Endodermal cell (in vitro differentiated cells): ENCODE data around the gene UBTF. TPM values are rescaled to one million over a fixed set of nuclear protein-coding genes. Genes with fewer than 3 reads are reported as not detected.

Experiments used
- DNase-seq: peaks from one replicate; pipeline ENCODE4 v3.0.0-alpha.2; 2017
- H3K27ac ChIP-seq: 2 replicates; pipeline ENCODE4 v1.5.1; 2013; ENCODE audit warnings: mild to moderate bottlenecking, low read depth, low read length, moderate library complexity
- H3K27me3 ChIP-seq: 2 replicates; pipeline ENCODE4 v1.6.1; 2013; ENCODE audit warnings: mild to moderate bottlenecking, low read length, moderate library complexity; ENCODE audit not compliant: insufficient read depth, control insufficient read depth, poor library complexity, severe bottlenecking
- H3K36me3 ChIP-seq: 2 replicates; pipeline ENCODE4 v1.7.0; 2013; ENCODE audit warnings: mild to moderate bottlenecking, low read length, moderate library complexity; ENCODE audit not compliant: control insufficient read depth, insufficient read depth
- H3K4me1 ChIP-seq: one replicate; pipeline ENCODE4 v1.7.0; 2013; ENCODE audit warnings: low read length; ENCODE audit not compliant: control insufficient read depth, insufficient read depth
- H3K4me3 ChIP-seq: 2 replicates; pipeline ENCODE4 v1.5.1; 2013; ENCODE audit warnings: mild to moderate bottlenecking, low read length, moderate library complexity
- H3K9ac ChIP-seq: 2 replicates; pipeline ENCODE4 v1.6.1; 2013; ENCODE audit warnings: mild to moderate bottlenecking, low read length, moderate library complexity; ENCODE audit not compliant: poor library complexity, severe bottlenecking; ENCODE audit errors: extremely low read depth
- H3K9me3 ChIP-seq: 2 replicates; pipeline ENCODE4 v1.6.1; 2013; ENCODE audit warnings: mild to moderate bottlenecking, low read length, moderate library complexity; ENCODE audit not compliant: control insufficient read depth
- H3K27ac Mint-ChIP-seq: 2 replicates; pipeline ENCODE4 v1.8.0; 2020; ENCODE audit warnings: mixed read lengths
- H3K27me3 Mint-ChIP-seq: 2 replicates; pipeline ENCODE4 v1.8.0; 2021; ENCODE audit warnings: mild to moderate bottlenecking, mixed read lengths; ENCODE audit not compliant: insufficient read depth
- H3K36me3 Mint-ChIP-seq: 2 replicates; pipeline ENCODE4 v1.8.0; 2020; ENCODE audit warnings: low read depth, mixed read lengths
- H3K4me1 Mint-ChIP-seq: 2 replicates; pipeline ENCODE4 v1.8.0; 2020; ENCODE audit warnings: mixed read lengths
- H3K4me3 Mint-ChIP-seq: 2 replicates; pipeline ENCODE4 v1.8.0; 2020; ENCODE audit warnings: mild to moderate bottlenecking, moderate library complexity, mixed read lengths
- H3K9me3 Mint-ChIP-seq: 2 replicates; pipeline ENCODE4 v1.8.0; 2020; ENCODE audit warnings: mild to moderate bottlenecking, mixed read lengths
- CTCF ChIP-seq: fragments of 200-600 bp; sonication (generic); conservative IDR thresholded peaks from 2 replicates; pipeline ENCODE4 v1.5.0; 2021; ENCODE audit warnings: antibody characterized with exemption, mild to moderate bottlenecking
- WGBS, 2 experiments: methylation state at CpG; one replicate each; pipeline versions ENCODE4 v1.1.5 to v1.1.7; 2013; ENCODE audit warnings: missing lambda C conversion rate in 2 of 2, mixed read lengths in 1 of 2; ENCODE audit not compliant: insufficient coverage in 1 of 2, insufficient read length in 1 of 2; 5-methylcytosine and 5-hydroxymethylcytosine counted together
- total RNA-seq, 2 donors: library from RNA; stranded (reverse); fragmentation: NEBNext Ultra II Directional in 1 of 2; extraction: Animal tissue kit (Norgen Biotek cat#: 25700) in 1 of 2; gene quantifications; 2 replicates in 1 of 2; 3 replicates in 1 of 2; pipeline ENCODE4 v1.2.1, GENCODE V29; 2021

The UBTF gene
- total RNA-seq, 2 donors from 2014 or later = 62.0 to 89.9 TPM

GRCh38 chr17:44197107-44197506, 22.4 kb downstream of the UBTF start:
- WGBS, 2 experiments = 94 to 98% methylated on average over 10 to 15 of the region's 15 CpGs
- no peak for TF ChIP-seq CTCF
- H3K9ac ChIP-seq = no peak overlapping the region
- no peak overlapping the region for H3K27ac Mint-ChIP-seq
- H3K36me3 Mint-ChIP-seq = peaks cover 45% of the 10 kb centered on the region
- no peaks in the 10 kb centered on the region for H3K9me3 ChIP-seq
- no peak overlapping the region for H3K27ac ChIP-seq
- no peaks in the 10 kb centered on the region for H3K9me3 Mint-ChIP-seq
- H3K4me1 ChIP-seq = peaks cover 19% of the 10 kb centered on the region
- peaks cover 28% of the 10 kb centered on the region for H3K4me1 Mint-ChIP-seq
- H3K4me3 Mint-ChIP-seq = peak overlapping the region; percentile 71
- peaks cover 54% of the 10 kb centered on the region for H3K36me3 ChIP-seq
- DNase-seq = no peak
- peak overlapping the region; percentile 90 for H3K4me3 ChIP-seq
- no peaks in the 10 kb centered on the region for H3K27me3 Mint-ChIP-seq
- no peaks in the 10 kb centered on the region for H3K27me3 ChIP-seq

- Mint-ChIP-seq H3K27ac (no peak overlapping the region), H3K4me3 (no peak overlapping the region), H3K36me3 (peaks cover 56% of the 10 kb centered on the region), H3K9me3 (no peaks in the 10 kb centered on the region), H3K27me3 (no peaks in the 10 kb centered on the region), H3K4me1 (peaks cover 24% of the 10 kb centered on the region)
- Histone ChIP-seq H3K36me3 (peaks cover 70% of the 10 kb centered on the region), H3K9me3 (no peaks in the 10 kb centered on the region), H3K9ac (no peak overlapping the region), H3K27ac (peak overlapping the region; percentile 30), H3K27me3 (no peaks in the 10 kb centered on the region), H3K4me3 (no peak overlapping the region), H3K4me1 (peaks cover 15% of the 10 kb centered on the region)
- TF ChIP-seq CTCF = no peak
- no peak for DNase-seq
- 91 to 96% methylated on average over 10 to 14 of the region's 14 CpGs for WGBS, 2 experiments
Measured at GRCh38 chr17:44193326-44194084, 26.0 kb downstream of the UBTF start.

- Mint-ChIP-seq H3K27ac (peak overlapping the region; percentile 66), H3K27me3 (no peaks in the 10 kb centered on the region), H3K9me3 (no peaks in the 10 kb centered on the region), H3K4me3 (no peak overlapping the region), H3K36me3 (peaks cover 53% of the 10 kb centered on the region), H3K4me1 (peaks cover 21% of the 10 kb centered on the region)
- 92 to 97% methylated on average over 2 to 4 of the region's 5 CpGs for WGBS, 2 experiments
- peaks cover 68% of the 10 kb centered on the region for H3K36me3 ChIP-seq
- TF ChIP-seq CTCF = no peak
- peaks cover 12% of the 10 kb centered on the region for H3K4me1 ChIP-seq
- no peaks in the 10 kb centered on the region for H3K27me3 ChIP-seq
- H3K4me3 ChIP-seq = no peak overlapping the region
- no peak overlapping the region for H3K9ac ChIP-seq
- DNase-seq = no peak
- no peaks in the 10 kb centered on the region for H3K9me3 ChIP-seq
- peak overlapping the region; percentile 30 for H3K27ac ChIP-seq
Measured at GRCh38 chr17:44192750-44193149, 26.7 kb downstream of the UBTF start.
